Cardiac septum (tissue), 1 donor: ENCODE data around the gene COL8A1. TPM values are rescaled to one million over a fixed set of nuclear protein-coding genes. Genes with fewer than 3 reads are reported as not detected.

Experiments used
- DNase-seq: peaks from one replicate; pipeline ENCODE4 v3.0.0-alpha.2; 2020; ENCODE audit warnings: low spot score
- intact Hi-C: fragments of 100-400 bp; cut with DNase I; formaldehyde crosslinking; loops from one replicate; pipeline ENCODE4 v1.14.0; 2022
- total RNA-seq: library from RNA; stranded (reverse); fragmentation: NEBNext Ultra II Directional; extraction: Animal tissue kit (Norgen Biotek cat#: 25700); gene quantifications from one replicate; pipeline ENCODE4 v1.2.1, GENCODE V29; 2021
- donor health status: DM: no; HTN: no; CAD: no.

The COL8A1 gene
- total RNA-seq, 1 donor from 2014 or later: 28.5 TPM

GRCh38 chr3:99698932-99699331 lies 60.5 kb downstream of the COL8A1 start:
- intact Hi-C loops: no loop called here
- DNase-seq: no peak

- intact Hi-C loops: no loop called here
- DNase-seq: no peak
Measured at GRCh38 chr3:99699841-99700240, 61.4 kb downstream of the COL8A1 start.

DNA sequence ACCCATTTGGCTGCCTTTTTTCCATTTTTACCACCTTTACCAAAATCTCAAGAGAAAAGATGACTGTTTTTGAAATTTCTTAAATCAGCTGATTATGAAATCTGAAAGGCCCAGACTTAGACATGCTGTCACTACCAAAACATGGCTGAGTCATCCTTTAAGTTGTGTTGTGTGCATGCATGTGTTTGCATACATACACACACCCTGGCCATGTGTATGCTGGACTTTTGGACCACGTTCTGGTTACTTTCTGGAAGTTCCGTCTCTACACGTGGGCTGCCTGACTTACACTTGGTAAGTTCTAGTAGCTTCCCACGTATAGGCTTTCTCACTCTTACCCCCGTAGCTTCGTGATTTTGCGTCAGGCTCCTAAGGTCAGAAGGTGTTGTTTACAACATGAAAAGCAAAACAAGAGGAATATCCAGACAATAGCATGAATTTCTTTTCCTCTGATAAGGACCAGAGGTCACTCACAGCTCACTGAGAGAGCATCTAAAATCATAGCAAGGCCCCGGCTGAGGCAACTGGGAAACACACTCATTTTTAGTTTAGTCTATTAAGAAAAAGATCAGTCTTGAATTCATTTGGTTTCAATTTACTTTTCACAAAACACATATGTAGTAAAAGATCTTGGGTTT lies 62.4 kb downstream of the COL8A1 start:
- no peak for DNase-seq
- intact Hi-C loops: no loop called here

DNA sequence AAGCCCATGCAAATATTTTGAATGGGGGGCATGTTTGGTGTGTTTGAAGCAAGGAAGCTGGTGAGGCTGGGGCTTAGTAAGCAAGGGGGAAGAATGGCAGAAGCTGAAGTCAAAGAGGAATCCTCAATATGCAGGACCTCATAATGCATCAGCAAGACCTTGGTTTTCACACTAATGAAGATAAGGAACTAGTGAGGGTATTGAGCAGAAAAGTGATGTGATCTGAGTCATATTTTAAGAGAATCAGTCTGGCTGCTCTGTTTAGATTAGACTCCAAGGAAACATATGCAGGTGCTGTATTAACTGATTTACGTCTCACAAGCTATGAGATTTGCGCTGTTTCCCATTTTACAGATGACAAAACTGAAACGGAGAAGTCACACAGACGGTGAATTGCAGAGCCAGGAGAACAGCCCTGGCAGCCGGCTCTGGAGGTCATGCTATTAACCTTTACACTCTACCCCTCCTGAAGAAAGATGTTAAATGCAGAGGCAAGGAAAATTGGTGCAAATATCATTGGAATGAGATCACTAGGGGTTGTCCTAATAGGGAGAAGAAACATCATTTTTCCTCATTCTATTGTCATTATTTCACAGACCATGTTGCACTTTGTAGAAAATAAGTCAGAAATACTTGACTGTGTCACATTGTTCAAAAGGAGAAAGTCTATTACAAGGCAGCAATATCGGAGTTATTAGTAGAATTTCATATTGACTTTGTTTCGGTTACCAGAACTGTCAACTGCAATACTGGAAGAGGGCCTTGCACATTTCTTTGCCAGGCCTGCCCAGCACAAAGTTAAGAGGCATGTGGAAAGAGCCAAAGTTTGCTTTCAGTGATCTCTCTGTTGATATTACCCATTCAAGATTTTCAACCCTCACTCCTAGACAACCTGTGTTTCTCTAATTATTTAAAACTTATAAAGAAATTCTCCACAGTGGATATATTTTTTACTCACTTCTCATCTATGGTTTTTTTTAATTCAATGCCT lies 64.9 kb downstream of the COL8A1 start:
- no peak for DNase-seq
- intact Hi-C loops: no loop called here

GRCh38 chr3:99704417-99704816 lies 66.0 kb downstream of the COL8A1 start:
- no peak for DNase-seq
- intact Hi-C loops: no loop called here

DNA sequence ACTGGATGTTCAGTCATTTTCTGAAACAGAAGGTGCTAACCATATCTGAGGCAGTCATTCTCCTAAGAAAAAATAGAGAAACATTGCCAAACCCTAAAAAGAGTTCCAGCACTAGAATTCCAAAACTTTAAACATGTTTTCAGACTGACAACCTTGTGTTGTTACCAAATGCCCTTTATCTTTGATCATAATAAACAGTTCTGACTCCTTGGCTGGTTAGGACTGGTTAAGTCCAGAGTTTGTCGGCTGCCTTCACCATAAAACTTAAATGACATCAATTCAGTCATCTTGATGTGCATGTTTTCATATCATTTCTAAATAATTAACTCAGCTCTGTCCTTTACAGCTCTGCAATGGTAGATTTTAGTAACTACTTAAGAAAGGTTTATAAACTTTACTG lies 68.0 kb downstream of the COL8A1 start:
- intact Hi-C loops: no loop called here
- DNase-seq: no peak

DNA sequence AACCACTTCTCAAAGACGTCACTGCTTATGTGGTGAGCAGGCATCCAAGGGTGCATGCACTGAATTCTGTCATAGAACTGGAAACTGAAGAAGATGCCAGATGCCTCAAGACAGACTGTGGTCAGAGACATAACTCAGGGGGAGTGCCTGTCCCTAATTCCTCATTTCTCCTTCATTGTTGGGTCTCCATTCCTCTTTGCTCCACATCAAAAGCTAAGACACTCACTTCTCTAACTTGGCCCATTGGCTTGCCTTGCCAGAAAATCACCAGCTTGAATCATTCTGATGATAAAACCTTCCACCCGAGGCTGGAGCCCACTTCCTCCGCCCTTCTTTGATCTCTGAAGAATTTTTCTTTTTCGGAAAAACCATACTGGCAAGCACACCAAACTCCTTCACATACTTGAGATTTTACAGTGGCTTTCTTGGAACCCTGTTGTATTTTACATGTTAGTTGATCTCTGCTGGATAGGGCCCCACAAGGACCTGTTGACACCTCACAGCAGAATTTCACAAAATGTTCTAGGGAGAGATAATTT lies 69.9 kb downstream of the COL8A1 start:
- intact Hi-C loops: no loop called here
- DNase-seq: no peak

DNA sequence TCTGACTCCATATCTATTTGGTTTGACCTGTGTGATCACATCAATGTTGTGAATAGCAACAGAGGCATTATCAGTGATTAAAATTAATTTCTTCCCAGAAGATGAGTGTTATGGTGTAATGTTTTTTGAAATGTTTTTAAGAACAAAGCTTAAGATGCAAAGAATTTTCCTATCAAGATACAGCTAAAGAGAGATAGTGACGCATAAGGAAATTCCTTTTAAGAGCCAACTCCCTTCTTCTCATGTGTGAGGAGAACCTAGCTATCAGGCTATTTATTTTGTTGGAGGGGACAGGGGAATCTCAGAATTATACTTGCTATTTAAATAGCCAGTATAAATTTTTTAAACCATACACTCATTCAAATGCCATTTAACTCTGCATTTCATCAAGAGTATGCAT lies 71.3 kb downstream of the COL8A1 start:
- no peak for DNase-seq
- intact Hi-C loops: no loop called here

- no peak for DNase-seq
- intact Hi-C loops: no loop called here
Measured at GRCh38 chr3:99710094-99710493, 71.7 kb downstream of the COL8A1 start.

DNA sequence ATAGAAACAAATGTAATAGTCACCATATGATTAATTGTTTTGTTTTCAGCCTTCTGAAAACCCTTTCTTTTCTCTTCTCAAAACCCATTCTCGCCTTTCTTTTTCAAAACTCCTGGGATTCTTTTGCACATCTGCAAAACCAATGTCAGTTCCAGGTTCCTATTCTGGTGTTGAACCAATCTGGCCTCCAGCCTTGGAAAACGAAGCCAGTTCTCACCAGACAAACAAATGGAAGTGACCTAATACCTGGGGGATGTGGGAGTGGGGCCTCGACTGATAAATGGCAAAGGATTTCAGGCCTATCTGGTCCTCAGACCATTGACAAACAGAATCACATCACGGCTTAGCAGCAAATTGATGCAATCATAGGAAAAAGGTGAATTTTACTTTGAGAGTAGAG lies 73.0 kb downstream of the COL8A1 start:
- DNase-seq: no peak
- intact Hi-C loops: no loop called here

GRCh38 chr3:99712291-99712954 lies 74.0 kb downstream of the COL8A1 start:
- intact Hi-C loops: no loop called here
- DNase-seq: no peak

DNA sequence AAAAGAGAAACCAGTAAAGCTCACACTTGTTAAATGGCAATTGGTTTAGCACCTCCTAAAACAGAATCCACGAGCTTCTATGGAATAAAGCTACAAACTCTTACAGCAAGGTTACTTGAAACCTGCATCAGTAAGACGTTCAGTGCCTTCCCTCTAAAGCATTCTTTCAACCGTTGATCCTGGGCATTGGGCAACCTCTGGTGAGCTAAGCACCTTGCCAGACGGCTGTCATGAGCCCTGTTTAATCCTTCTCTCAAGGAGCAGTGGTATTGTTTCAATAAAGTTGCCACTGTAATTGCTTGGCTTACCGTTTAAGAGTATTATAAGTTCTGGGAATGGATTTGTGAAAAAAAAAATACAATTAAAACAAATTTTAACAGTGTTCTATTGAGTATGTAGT lies 75.0 kb downstream of the COL8A1 start:
- DNase-seq: no peak
- intact Hi-C loops: no loop called here

DNA sequence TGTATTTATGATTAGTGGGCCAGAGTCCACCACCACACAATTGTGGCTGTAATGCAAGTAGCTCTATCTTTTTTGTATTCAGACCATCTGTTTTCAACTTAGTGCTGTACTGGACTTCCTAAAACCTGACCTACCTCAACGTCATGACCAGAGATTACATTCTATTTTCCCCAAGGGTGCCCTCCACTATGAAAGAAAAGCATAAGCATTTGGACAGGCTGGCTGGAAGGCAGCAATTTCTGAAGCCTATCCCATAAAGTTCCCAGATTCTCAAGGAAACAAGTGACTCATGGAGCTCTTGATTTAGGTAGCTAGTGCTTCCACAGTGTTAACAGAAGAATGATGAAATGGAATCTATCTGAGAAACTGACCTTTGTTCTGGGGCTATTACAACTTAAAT lies 75.8 kb downstream of the COL8A1 start:
- intact Hi-C loops: no loop called here
- no peak for DNase-seq

GRCh38 chr3:99714575-99714974 lies 76.2 kb downstream of the COL8A1 start:
- DNase-seq: no peak
- intact Hi-C loops: no loop called here

- DNase-seq: no peak
- intact Hi-C loops: no loop called here
Measured at GRCh38 chr3:99716463-99716995, 78.1 kb downstream of the COL8A1 start.

DNA sequence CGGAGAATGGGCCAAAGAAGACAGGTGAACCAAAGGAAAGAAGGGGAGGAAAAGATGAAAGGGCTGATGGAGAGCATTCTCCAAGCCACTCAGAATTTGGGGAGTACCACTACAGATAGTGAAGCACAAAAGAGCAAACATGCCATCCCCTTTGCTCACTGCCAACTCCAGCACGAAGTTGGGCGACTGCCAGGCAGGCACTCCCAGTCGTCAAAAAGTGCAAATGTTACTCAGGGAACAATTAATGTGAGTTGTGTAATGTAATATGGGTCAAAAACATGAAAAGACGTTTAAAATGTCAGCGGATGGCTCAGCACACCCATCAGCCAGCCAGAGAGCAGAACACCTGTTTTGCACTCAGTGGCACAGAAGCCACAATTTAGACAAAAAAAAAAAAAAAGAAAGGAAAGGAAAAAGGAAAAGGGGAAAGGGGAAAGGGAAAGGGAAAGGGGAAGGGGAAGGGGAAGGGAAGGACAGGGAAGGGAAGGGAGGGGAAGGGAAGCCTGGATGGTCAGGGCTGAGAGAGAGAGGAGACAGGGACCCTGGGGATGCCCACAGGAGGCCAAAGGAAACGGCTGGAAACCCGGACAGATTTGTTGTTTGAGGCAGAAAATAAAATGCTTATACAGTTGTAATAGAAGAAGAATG lies 82.7 kb downstream of the COL8A1 start:
- intact Hi-C loops: no loop called here
- DNase-seq: no peak

DNA sequence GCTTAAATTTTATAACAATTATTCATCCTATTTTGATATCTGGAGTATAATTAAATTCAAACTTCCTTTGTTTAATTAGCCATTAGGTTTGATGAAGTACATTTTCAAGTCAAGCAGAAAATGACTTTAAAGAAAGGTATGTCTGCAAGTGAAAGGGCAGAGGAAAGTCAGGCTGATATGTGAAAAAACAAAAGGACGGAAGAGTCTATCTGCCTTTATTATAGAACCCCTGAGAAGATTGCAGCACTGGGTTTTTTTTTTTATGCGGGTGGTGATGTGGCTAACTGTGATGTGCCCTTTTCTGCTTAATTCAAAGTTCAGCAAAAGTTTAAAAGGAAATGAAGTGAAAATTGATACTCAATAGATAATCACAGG lies 83.2 kb downstream of the COL8A1 start:
- intact Hi-C loops: no loop called here
- no peak for DNase-seq

GRCh38 chr3:99724276-99724675 lies 85.9 kb downstream of the COL8A1 start:
- intact Hi-C loops: no loop called here
- no peak for DNase-seq

GRCh38 chr3:99730870-99731269 lies 92.5 kb downstream of the COL8A1 start:
- intact Hi-C loops: no loop called here
- no peak for DNase-seq

- no peak for DNase-seq
- intact Hi-C loops: no loop called here
Measured at GRCh38 chr3:99731499-99731898, 93.1 kb downstream of the COL8A1 start.
